Left lung (tissue), 10 donors: ENCODE measurements around the gene PWP2. TPM values are rescaled to one million over a fixed set of nuclear protein-coding genes. Genes with fewer than 3 reads are reported as not detected.
A peak's percentile ranks its signal among the peaks of the same experiment; 100 is the strongest.

ENCODE experiments used
- ATAC-seq: fragments of 200-7000 bp; cut with Tn5 transposase; one replicate; pipeline ENCODE4 v1.9.1; 2020; ENCODE audit warnings: moderate library complexity
- DNase-seq, 4 donors: peaks; one replicate each; pipeline ENCODE4 v3.0.0-alpha.2; 2013 to 2020
- H3K27ac ChIP-seq, 2 donors: fragments of 200-600 bp; sonication (generic) in 1 of 2; one replicate each; pipeline versions ENCODE4 v1.5.0 to v1.8.0; 2020 to 2021
- H3K27me3 ChIP-seq, 2 donors: fragments of 200-600 bp; sonication (generic) in 1 of 2; one replicate each; pipeline versions ENCODE4 v1.5.0 to v1.8.0; 2020 to 2021
- H3K36me3 ChIP-seq, 2 donors: fragments of 200-600 bp; sonication (generic) in 1 of 2; one replicate each; pipeline versions ENCODE4 v1.5.0 to v1.8.0; 2020 to 2021
- H3K4me1 ChIP-seq, 2 donors: fragments of 200-600 bp; one replicate each; pipeline ENCODE4 v1.8.0; 2021
- H3K4me3 ChIP-seq, 2 donors: fragments of 200-600 bp; sonication (generic) in 1 of 2; one replicate each; pipeline versions ENCODE4 v1.5.0 to v1.8.0; 2020 to 2021; ENCODE audit warnings: mild to moderate bottlenecking in 1 of 2
- H3K9me3 ChIP-seq, 2 donors: fragments of 200-600 bp; sonication (generic) in 1 of 2; one replicate each; pipeline versions ENCODE4 v1.5.0 to v1.8.0; 2020 to 2021
- intact Hi-C, 2 donors: fragments of 100-400 bp; cut with DNase I; formaldehyde crosslinking; loops; one replicate each; pipeline versions ENCODE4 v1.11.2 to v1.14.2; 2022
- polyA plus RNA-seq, 6 donors: library from polyadenylated mRNA; unstranded; fragments of 120-200 nt; gene quantifications; one replicate each; pipeline ENCODE4 v1.2.1, GENCODE V29; 2013; ENCODE audit not compliant: insufficient read length in 6 of 6
- total RNA-seq, 2 donors: library from RNA; stranded (reverse); fragmentation: NEBNext Ultra II Directional; extraction: Animal tissue kit (Norgen Biotek cat#: 25700); gene quantifications; one replicate each; pipeline ENCODE4 v1.2.1, GENCODE V29; 2021
- TF ChIP-seq, protein P1 (sequence below), 2 donors: fragments of 200-600 bp; sonication (generic) in 1 of 2; IDR thresholded peaks; one replicate each; pipeline versions ENCODE4 v1.5.0 to v1.8.0; 2021; ENCODE audit warnings: antibody characterized with exemption in 2 of 2
- donor health status: DM: no; HTN: yes; CAD: no.
- donor health status: DM: no; HTN: no; CAD: no.

The PWP2 gene
- total and polyA plus RNA-seq, 8 donors = 1.7 to 10.8 (median 7.2) TPM

DNA sequence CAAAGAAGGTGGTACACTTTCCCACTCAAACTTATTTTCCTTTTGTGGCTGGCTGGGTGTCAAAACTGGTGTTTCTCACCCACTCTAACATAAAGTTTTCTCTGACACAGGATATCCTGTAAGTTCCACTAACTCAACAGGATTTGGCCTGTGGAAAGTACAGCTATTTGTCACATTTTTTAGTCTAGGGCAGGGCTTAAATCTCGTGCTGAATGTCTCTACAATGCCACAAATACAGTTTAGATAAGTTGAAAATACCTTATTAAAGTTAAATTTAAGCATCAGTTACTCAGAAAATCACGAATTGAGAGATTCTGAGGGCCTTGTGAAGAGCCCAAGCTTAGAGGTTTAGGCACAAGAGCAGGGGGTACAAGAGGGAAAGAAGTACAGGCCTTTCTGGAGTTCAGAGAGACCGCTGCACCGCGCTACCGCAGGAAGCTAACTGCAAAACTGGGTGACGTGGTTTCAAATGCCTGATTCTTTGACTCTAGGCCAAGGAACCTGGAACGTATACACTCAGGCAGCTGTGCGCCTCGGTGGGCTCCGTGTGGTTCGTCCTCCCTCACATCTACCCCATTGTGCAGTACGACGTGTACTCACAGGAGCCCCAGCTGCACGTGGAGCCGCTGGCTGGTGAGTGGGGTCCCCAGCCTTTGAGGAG, 23.4 kb upstream of the PWP2 start:
- DNase-seq (peak in 1 of 4 donors; percentile 54), ATAC-seq (peak; percentile 4)
- Histone ChIP-seq H3K36me3 (peaks cover 0 to 99% of the 10 kb centered on the region in 2 donors), H3K9me3 (no peaks in the 10 kb centered on the region), H3K4me1 (peaks cover 0 to 54% of the 10 kb centered on the region in 2 donors), H3K27ac (peak overlapping the region; percentile 74 to 75), H3K4me3 (no peak overlapping the region), H3K27me3 (no peaks in the 10 kb centered on the region)
- TF ChIP-seq, protein P1, sequence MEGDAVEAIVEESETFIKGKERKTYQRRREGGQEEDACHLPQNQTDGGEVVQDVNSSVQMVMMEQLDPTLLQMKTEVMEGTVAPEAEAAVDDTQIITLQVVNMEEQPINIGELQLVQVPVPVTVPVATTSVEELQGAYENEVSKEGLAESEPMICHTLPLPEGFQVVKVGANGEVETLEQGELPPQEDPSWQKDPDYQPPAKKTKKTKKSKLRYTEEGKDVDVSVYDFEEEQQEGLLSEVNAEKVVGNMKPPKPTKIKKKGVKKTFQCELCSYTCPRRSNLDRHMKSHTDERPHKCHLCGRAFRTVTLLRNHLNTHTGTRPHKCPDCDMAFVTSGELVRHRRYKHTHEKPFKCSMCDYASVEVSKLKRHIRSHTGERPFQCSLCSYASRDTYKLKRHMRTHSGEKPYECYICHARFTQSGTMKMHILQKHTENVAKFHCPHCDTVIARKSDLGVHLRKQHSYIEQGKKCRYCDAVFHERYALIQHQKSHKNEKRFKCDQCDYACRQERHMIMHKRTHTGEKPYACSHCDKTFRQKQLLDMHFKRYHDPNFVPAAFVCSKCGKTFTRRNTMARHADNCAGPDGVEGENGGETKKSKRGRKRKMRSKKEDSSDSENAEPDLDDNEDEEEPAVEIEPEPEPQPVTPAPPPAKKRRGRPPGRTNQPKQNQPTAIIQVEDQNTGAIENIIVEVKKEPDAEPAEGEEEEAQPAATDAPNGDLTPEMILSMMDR (IDR thresholded peaks at IDR 0.05) = no peak
- intact Hi-C loops = no loop called here

DNA sequence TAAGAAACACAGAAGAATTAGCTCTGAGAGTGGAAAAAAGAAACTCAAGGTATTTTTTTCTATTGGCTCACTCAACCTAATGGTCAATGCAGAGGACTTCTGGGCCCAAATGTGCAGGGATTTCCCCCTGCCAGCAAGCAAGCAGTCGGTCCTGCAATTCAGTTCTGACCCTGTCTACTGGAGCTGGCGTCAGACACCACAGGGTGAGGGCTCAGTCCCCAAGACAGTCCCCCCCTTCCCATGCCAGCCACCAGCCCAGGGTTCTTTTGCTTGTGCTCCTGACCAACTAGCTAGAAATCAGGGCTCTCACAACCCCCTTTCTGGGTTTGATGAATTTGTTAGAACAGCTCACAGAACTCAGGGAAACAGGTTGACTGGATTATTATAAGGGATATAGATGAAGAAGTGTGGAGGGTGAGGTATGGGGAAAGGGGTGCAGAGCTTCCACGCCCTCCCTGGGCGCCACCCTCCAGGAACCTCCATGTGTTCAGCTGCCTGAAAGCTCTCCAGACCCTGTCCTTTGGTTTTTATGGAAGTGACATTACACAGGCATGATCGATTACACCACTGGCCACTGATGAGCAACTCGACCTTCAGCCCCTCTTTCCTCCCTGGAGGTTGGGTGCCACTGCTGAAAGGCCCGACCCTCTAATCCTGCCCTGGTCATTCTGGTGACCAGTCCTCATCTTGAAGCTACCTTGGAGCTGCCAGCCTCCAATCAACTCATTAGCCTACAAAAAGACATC, 22.5 kb upstream of the PWP2 start:
- intact Hi-C loops = no loop called here
- ATAC-seq = no peak
- H3K27ac ChIP-seq = peak overlapping the region; percentile 74 to 75

DNA sequence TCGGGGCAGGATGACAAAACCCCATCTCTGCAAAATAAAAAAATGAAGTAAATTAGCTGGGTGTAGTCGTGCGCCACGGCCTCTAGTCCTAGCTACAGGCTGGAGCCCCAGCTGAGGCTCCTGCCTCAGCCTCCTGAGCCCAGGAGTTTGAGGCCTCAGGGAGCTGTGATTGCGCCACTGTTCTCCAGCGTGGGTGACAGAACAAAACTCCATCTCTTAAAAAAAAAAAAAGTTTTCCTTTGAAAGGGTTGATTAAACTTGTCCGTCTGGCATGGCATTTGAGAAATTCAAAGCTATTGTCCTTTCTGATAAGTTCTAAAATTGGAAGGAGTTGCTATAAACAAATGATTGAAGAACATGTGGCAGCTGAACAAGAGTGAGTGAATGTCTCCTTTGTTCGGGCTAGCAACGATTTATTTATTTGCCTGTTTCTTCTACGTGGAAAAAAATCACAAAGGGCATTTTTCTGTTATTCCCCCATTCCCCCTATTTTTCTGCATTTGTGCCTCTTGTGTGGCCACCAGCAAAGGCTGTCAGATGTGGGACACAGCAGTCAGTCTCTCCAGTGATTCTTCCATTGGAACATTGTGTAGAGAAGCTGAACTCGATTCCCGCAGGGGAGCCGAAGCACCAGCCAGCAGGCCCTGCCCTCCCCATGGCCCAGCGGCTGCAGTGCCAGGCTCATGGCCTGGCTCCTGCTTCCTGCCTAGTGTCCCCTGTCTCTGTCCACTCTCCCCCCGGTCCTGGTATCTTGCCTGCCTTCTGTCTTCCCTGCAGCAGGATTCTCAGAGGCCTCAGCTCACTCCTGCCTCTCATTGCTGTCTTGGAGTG, 21.5 kb upstream of the PWP2 start:
- H3K4me3 ChIP-seq = no peak overlapping the region
- no peak for ATAC-seq
- peak overlapping the region; percentile 58 to 75 for H3K27ac ChIP-seq
- TF ChIP-seq, protein P1 (IDR thresholded peaks at IDR 0.05) = no peak
- no peaks in the 10 kb centered on the region for H3K27me3 ChIP-seq
- peak in 1 of 4 donors; percentile 28 for DNase-seq
- H3K4me1 ChIP-seq = peaks cover 0 to 73% of the 10 kb centered on the region in 2 donors
- intact Hi-C loops = no loop called here
- peaks cover 0 to 99% of the 10 kb centered on the region in 2 donors for H3K36me3 ChIP-seq
- no peaks in the 10 kb centered on the region for H3K9me3 ChIP-seq

More for the DNA sequence above, 22.5 kb upstream of the PWP2 start:
- TF ChIP-seq, protein P1 (IDR thresholded peaks at IDR 0.05) = no peak
- peaks cover 0 to 99% of the 10 kb centered on the region in 2 donors for H3K36me3 ChIP-seq
- peaks cover 0 to 64% of the 10 kb centered on the region in 2 donors for H3K4me1 ChIP-seq
- no peaks in the 10 kb centered on the region for H3K9me3 ChIP-seq
- H3K27me3 ChIP-seq = no peaks in the 10 kb centered on the region
- peak in 1 of 4 donors; percentile 17 for DNase-seq
- H3K4me3 ChIP-seq = no peak overlapping the region

DNA sequence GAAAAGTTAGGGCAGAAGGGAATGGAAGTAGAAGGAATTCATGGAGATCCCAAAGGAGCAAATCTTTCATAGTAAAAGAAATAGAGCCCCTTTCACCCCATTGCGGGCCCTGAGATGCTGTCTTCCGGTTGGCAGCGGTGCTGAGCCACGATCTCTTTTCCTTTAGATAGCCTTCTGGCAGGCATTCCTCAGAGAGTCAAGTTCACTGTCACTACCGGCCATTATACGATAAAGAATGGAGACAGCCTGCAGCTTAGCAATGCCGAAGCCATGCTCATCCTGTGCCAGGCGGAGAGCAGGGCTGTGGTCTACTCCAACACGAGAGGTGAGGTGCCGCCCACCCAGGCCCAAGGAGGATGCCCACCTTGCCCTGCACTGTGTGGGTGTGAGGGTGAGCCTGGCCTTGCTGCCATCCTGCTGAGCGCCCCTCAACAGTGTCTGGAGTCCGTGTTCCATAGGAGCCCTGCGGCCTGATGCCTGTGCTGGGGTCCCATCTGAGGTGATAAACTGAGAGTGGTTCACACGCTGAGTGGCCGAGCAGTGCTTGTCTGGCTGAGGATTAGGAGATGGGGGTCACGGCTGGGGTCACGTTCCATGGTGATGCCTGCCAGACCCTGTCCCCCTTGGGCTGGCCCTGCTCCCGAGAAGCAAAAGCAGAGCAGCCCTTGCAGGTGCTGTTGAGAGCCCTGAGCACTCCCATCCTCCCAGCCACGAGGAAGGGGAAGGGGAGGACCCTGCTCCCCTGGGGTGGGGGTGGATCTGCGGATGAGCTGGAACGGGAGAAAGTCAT, 20.4 kb upstream of the PWP2 start:
- Histone ChIP-seq H3K4me3 (no peak overlapping the region), H3K36me3 (peaks cover 0 to 99% of the 10 kb centered on the region in 2 donors), H3K27me3 (no peaks in the 10 kb centered on the region), H3K4me1 (peaks cover 0 to 73% of the 10 kb centered on the region in 2 donors), H3K27ac (peak overlapping the region; percentile 58 to 75), H3K9me3 (no peaks in the 10 kb centered on the region)
- TF ChIP-seq, protein P1 (IDR thresholded peaks at IDR 0.05) = no peak
- DNase-seq (no peak), ATAC-seq (no peak)
- intact Hi-C loops = no loop called here
